Choroid plexus epithelial cell (primary cell): ENCODE results near the gene SPRYD3.

ENCODE experiments used
- DNase-seq: peaks from one replicate; pipeline ENCODE4 v3.0.0-alpha.2; 2010; ENCODE audit warnings: low read depth
- H3K4me3 ChIP-seq: 2 replicates; pipeline ENCODE4 v1.5.1; 2011; ENCODE audit warnings: low read depth, mild to moderate bottlenecking, control low read depth, low read length, moderate library complexity
- CTCF ChIP-seq: conservative IDR thresholded peaks from 2 replicates; pipeline ENCODE4 v1.5.1; 2011; ENCODE audit warnings: low read depth, mild to moderate bottlenecking, control low read depth, inconsistent platforms, low read length, moderate library complexity

SPRYD3 gene

DNA sequence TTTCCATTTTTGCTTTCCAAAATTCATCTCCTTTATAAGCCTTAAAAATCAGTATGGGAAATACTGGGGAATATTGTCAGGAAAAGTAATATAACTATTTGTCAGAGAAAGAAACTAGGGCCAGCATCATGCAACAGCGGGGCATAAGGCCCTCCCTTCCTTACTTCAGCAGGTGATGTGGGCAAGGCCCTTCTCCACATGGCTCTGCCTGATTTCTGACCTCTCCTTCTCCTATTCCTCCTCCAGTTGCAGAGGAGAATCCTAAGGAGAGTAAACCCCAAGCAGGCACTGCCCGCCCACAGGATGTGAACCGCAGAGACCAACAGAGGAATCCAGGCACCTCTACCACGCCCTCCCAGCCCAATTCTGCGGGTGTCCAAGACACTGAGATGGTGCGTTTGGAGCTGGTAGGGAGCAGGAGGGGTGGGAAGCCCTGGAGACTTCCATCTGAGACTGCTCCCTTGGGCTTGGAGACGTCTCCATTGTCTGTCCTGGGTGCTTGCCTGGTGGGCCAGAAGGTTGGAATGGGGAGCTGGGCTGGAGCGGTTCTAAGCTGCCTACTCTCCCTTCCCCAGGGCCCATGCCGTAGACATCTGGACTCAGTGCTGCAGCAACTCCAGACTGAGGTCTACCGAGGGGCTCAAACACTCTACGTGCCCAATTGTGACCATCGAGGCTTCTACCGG lies 21.4 kb upstream of the SPRYD3 start:
- DNase-seq: no peak
- TF ChIP-seq CTCF: no peak
- H3K4me3 ChIP-seq: no peak overlapping the region

GRCh38 chr12:53099071-53099882 lies 20.1 kb upstream of the SPRYD3 start:
- peak; percentile 96 for TF ChIP-seq CTCF
- DNase-seq: peak; percentile 96
- peak overlapping the region; percentile 72 for H3K4me3 ChIP-seq

DNA sequence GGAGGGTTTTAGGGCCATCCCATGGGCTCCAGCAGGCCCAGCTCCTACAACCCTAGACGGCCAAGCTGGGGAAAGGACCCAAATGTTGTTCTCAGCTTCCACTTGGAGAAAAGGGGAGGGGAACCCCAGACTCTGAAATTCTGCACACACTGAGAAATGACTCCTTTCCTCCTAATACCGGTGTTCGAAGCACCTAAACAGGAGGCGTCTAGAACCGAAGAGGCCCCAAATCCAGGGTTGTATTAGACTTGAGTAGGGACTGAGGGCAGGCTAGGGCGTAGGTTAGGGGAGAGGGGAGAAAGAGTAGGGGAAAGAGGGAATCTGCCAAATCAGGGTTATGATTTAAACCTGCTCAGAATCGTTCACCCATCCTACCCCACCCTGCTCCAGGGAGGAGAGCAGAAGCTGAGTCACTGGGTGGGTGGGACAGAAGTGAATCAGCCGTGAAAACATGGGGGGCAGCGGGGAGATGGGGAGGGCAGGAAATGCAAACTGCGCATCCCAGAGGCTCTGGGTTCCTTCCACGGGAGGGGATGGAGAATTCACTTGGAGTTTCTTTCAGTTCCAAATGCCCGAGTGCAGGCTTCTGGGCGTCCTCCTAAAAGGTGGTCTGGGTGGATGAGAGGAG lies 19.3 kb upstream of the SPRYD3 start:
- DNase-seq: peak; percentile 52
- TF ChIP-seq CTCF: no peak
- H3K4me3 ChIP-seq: peak overlapping the region; percentile 72

- no peak for TF ChIP-seq CTCF
- H3K4me3 ChIP-seq: peak within 1 kb of the TSS; percentile 72
- DNase-seq: peak; percentile 18
Observed at GRCh38 chr12:53097564-53098353, 18.6 kb upstream of the SPRYD3 start, which contains the start of gene IGFBP6. Gene IGFBP6 (plus strand): TSS chr12:53097667. CDS start chr12:53097718, 51 bp downstream.

DNA sequence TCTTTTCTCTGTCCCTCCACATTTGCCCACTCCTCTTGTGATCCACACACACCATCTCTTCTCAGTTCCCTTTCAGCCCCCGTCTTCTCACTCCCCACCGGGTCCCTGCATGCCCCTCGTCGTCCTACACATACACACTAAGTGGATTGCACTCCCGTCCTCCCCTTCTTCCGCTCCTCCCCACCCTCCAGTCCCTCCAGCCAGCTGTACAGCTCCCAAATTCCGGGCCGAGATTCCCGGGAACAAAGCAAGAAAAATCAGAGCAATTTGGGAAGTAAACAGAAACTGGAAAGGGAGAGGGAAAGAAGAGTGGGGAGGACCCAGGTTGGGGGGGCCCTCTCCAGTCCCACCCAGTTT lies 18.0 kb upstream of the SPRYD3 start:
- TF ChIP-seq CTCF: no peak
- DNase-seq: peak; percentile 10
- peak overlapping the region; percentile 72 for H3K4me3 ChIP-seq

DNA sequence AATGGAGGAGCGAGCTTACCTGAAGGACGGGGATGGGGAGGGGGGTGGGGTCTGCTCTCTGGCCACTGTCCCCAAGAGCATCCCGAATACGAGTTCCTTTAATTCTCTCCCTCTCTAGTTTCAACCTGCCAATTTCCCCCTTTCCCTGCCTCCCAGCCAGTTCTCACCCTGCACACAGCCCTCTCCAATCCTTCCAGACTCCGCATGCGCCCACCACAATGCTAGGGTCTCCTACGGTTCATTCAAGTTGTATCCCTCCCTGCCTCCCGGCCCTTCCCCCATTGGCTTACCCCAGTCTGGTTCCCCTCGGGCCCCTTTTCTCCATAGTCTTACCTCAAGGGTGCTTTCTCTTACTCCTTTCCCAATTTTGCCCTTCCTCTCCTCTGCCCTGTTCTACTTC lies 17.6 kb upstream of the SPRYD3 start:
- no peak for TF ChIP-seq CTCF
- DNase-seq: no peak
- peak overlapping the region; percentile 72 for H3K4me3 ChIP-seq
